ENCODE data around the gene MPHOSPH9. TPM values are rescaled to one million over a fixed set of nuclear protein-coding genes. Genes with fewer than 3 reads are reported as not detected.
"Not testable (repeated sequence)": the region's sequence is repeated elsewhere in the genome, so short reads cannot be mapped to it uniquely, and the experiment has no call there.

Gene MPHOSPH9
- polyA plus RNA-seq, 1 donor (not counting 4 experiments of a cell fraction or from before 2014, with no cell fraction given), result 10.7 TPM

DNA sequence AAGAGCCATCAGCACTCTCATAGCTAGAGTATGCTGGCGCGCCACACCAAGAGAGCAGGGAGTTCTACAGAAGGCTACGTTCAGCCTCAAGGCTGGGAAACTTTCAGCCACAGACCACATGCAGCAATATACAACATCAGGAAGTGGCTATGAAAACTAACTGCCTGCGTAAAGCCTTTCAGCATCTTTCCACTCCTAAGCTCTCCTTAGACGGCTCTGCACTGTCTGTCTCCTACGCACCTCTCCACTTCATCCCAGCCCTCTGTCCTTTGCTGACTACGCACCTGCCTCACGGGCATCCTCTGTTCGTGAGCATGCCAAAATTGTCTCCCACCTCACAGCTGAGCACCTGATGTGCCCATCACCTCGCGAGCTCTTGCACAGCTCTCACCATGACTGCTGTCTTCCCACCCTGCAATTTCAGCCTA, 9.7 kb downstream of the MPHOSPH9 start:
- H3K27me3 ChIP-seq (ENCODE audit: control insufficient read depth, extremely low read depth, insufficient read depth, low read length), result no peaks in the 10 kb centered on the region
- dilution Hi-C loops (cut with MboI; ENCODE audit: extremely low pct_ligation_motif_present, low sequenced_read_pairs), result no loop called here
- FAIRE-seq, result no peak
- no peak overlapping the region for H3K27ac ChIP-seq (ENCODE audit: control insufficient read depth, insufficient read depth, low read length)
- H3K9me1 ChIP-seq (ENCODE audit: control insufficient read depth, extremely low read depth, insufficient read depth, low read length), result no peaks in the 10 kb centered on the region
- no peak for DNase-seq (ENCODE audit: low read depth, low spot score)
- H3K4me2 ChIP-seq (ENCODE audit: control insufficient read depth, extremely low read depth, insufficient read depth, low read depth, low read length), result no peak overlapping the region
- H3K4me1 ChIP-seq (ENCODE audit: control insufficient read depth, extremely low read depth, insufficient read depth, low read length), result no peaks in the 10 kb centered on the region
- H3K4me3 ChIP-seq (ENCODE audit: control insufficient read depth in 2 of 3, extremely low read depth in 1 of 3, insufficient read depth in 2 of 3, low read depth in 1 of 3, low read length in 3 of 3), result no peak overlapping the region
- H3K79me2 ChIP-seq (ENCODE audit: control insufficient read depth, insufficient read depth, low read length), result no peaks in the 10 kb centered on the region
- peaks cover 0 to 3% of the 10 kb centered on the region in 2 experiments for H3K36me3 ChIP-seq (ENCODE audit: control insufficient read depth in 2 of 2, extremely low read depth in 1 of 2, insufficient read depth in 2 of 2, low read length in 2 of 2)
- H3K9ac ChIP-seq (ENCODE audit: control insufficient read depth, extremely low read depth, insufficient read depth, low read length), result no peak overlapping the region
- H2AFZ ChIP-seq (ENCODE audit: control insufficient read depth, low read length), result no peak overlapping the region
- H4K20me1 ChIP-seq (ENCODE audit: control insufficient read depth, extremely low read depth, insufficient read depth, low read length), result no peaks in the 10 kb centered on the region
- H3K9me3 ChIP-seq (ENCODE audit: control insufficient read depth, low read depth, low read length), result no peaks in the 10 kb centered on the region
- TF ChIP-seq, protein P1, sequence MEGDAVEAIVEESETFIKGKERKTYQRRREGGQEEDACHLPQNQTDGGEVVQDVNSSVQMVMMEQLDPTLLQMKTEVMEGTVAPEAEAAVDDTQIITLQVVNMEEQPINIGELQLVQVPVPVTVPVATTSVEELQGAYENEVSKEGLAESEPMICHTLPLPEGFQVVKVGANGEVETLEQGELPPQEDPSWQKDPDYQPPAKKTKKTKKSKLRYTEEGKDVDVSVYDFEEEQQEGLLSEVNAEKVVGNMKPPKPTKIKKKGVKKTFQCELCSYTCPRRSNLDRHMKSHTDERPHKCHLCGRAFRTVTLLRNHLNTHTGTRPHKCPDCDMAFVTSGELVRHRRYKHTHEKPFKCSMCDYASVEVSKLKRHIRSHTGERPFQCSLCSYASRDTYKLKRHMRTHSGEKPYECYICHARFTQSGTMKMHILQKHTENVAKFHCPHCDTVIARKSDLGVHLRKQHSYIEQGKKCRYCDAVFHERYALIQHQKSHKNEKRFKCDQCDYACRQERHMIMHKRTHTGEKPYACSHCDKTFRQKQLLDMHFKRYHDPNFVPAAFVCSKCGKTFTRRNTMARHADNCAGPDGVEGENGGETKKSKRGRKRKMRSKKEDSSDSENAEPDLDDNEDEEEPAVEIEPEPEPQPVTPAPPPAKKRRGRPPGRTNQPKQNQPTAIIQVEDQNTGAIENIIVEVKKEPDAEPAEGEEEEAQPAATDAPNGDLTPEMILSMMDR (optimal IDR thresholded peaks at IDR 0.05 in 1 of 3, IDR thresholded peaks at IDR 0.05 in 1 of 3, conservative IDR thresholded peaks at IDR 0.05 in 1 of 3; ENCODE audit: extremely low read depth in 1 of 3, insufficient read depth in 2 of 3, low read length in 3 of 3), result no peak
- no peak for TF ChIP-seq EZH2 (IDR thresholded peaks at IDR 0.05; ENCODE audit: low read length)

DNA sequence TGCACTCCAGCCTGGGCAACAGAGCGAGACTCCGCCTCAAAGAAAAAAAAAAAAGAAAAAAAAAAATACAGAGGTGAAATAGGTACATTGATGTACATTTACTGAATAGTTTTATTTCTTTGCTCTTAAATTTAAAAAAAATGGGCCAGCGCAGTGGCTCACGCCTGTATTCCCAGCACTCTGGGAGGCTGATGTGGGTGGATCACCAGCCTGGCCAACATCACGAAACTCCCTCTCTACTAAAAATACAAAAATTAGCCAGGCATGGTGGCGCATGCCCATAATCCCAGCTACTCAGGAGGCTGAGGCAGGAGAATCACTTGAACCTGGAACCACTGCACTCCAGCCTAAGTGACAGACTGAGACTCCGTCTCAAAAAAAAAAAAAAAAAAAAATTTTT, 25.1 kb downstream of the MPHOSPH9 start:
- H3K4me2 ChIP-seq (ENCODE audit: control insufficient read depth, extremely low read depth, insufficient read depth, low read depth, low read length); dilution Hi-C loops (cut with MboI; ENCODE audit: extremely low pct_ligation_motif_present, low sequenced_read_pairs); H3K4me3 ChIP-seq (ENCODE audit: control insufficient read depth in 2 of 3, extremely low read depth in 1 of 3, insufficient read depth in 2 of 3, low read depth in 1 of 3, low read length in 3 of 3); H2AFZ ChIP-seq (ENCODE audit: control insufficient read depth, low read length); H3K27me3 ChIP-seq (ENCODE audit: control insufficient read depth, extremely low read depth, insufficient read depth, low read length); H3K4me1 ChIP-seq (ENCODE audit: control insufficient read depth, extremely low read depth, insufficient read depth, low read length); DNase-seq (ENCODE audit: low read depth, low spot score); H3K27ac ChIP-seq (ENCODE audit: control insufficient read depth, insufficient read depth, low read length); H3K9me3 ChIP-seq (ENCODE audit: control insufficient read depth, low read depth, low read length); H3K9ac ChIP-seq (ENCODE audit: control insufficient read depth, extremely low read depth, insufficient read depth, low read length); H3K36me3 ChIP-seq (ENCODE audit: control insufficient read depth in 2 of 2, extremely low read depth in 1 of 2, insufficient read depth in 2 of 2, low read length in 2 of 2); H3K79me2 ChIP-seq (ENCODE audit: control insufficient read depth, insufficient read depth, low read length); H3K9me1 ChIP-seq (ENCODE audit: control insufficient read depth, extremely low read depth, insufficient read depth, low read length); FAIRE-seq; H4K20me1 ChIP-seq (ENCODE audit: control insufficient read depth, extremely low read depth, insufficient read depth, low read length): not testable (repeated sequence)

DNA sequence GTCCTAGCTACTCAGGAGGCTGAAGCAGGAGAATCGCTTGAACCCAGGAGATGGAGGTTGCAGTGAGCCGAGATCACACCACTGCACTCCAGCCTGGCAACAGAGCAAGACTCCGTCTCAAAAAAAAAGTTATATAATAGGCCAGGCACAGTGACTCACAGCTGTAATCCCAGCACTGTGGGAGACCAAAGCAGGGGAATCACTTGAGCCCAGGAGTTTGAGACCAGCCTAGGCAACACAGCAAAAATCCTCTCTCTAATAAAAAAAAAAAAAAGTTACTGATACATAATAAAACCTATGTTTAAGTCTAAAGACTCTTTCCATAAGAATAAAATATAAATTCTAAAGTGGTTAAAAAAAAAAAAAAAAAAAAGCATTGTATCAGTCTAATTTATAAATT, 26.1 kb downstream of the MPHOSPH9 start:
- FAIRE-seq; H3K9ac ChIP-seq (ENCODE audit: control insufficient read depth, extremely low read depth, insufficient read depth, low read length); H3K27ac ChIP-seq (ENCODE audit: control insufficient read depth, insufficient read depth, low read length); H3K4me2 ChIP-seq (ENCODE audit: control insufficient read depth, extremely low read depth, insufficient read depth, low read depth, low read length); H4K20me1 ChIP-seq (ENCODE audit: control insufficient read depth, extremely low read depth, insufficient read depth, low read length); H3K4me1 ChIP-seq (ENCODE audit: control insufficient read depth, extremely low read depth, insufficient read depth, low read length); dilution Hi-C loops (cut with MboI; ENCODE audit: extremely low pct_ligation_motif_present, low sequenced_read_pairs); H3K27me3 ChIP-seq (ENCODE audit: control insufficient read depth, extremely low read depth, insufficient read depth, low read length); H3K79me2 ChIP-seq (ENCODE audit: control insufficient read depth, insufficient read depth, low read length); H3K36me3 ChIP-seq (ENCODE audit: control insufficient read depth in 2 of 2, extremely low read depth in 1 of 2, insufficient read depth in 2 of 2, low read length in 2 of 2); H2AFZ ChIP-seq (ENCODE audit: control insufficient read depth, low read length); DNase-seq (ENCODE audit: low read depth, low spot score); H3K9me3 ChIP-seq (ENCODE audit: control insufficient read depth, low read depth, low read length); H3K9me1 ChIP-seq (ENCODE audit: control insufficient read depth, extremely low read depth, insufficient read depth, low read length); H3K4me3 ChIP-seq (ENCODE audit: control insufficient read depth in 2 of 3, extremely low read depth in 1 of 3, insufficient read depth in 2 of 3, low read depth in 1 of 3, low read length in 3 of 3): not testable (repeated sequence)
